ENCODE data around the gene BNIPL. TPM values are rescaled to one million over a fixed set of nuclear protein-coding genes. Genes with fewer than 3 reads are reported as not detected.

The BNIPL gene
- total RNA-seq, 4 donors from 2014 or later, result 0.68 to 10.0 (median 2.5) TPM; not detected in 1

DNA sequence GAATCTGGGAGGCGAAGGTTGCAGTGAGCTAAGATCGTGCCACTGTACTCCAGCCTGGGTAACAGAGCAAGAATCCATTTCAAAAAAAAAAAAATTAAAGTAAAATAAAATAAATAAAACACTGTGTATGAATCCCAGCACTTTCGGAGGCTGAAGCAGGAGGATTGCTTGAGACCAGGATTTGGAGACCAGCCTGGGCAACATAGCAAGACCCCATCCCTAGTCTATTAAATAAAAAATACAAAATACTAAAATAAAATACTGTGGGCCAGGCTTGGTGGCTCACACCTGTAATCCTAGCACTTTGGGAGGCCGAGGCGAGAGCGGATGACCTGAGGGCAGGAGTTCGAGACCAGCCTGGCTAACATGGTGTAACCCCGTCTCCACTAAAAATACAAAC is 4.2 kb upstream of the BNIPL start:
- in situ Hi-C loops (cut with MboI; ENCODE audit: low pct_ligation_motif_present in 1 of 4, low pct_unique_long_range_greater_than_20kb in 1 of 4, low sequenced_read_pairs in 3 of 4) (loop anchor here in 1 of 4 donors (25.0 kb wide), 1 partner anchor 130 kb away; the partner anchor contains the start of genes LYSMD1, SCNM1 and TNFAIP8L2), intact Hi-C loops (cut with DNase I; ENCODE audit: low total_unique reads) (no loop called here)
- no peak overlapping the region for H3K4me3 ChIP-seq
- H3K27ac ChIP-seq, result no peak overlapping the region
- TF ChIP-seq POLR2A (IDR thresholded peaks at IDR 0.05), result no peak
- no peak for TF ChIP-seq EP300 (IDR thresholded peaks at IDR 0.05; ENCODE audit: low read depth)
- no peak for TF ChIP-seq POLR2AphosphoS5 (IDR thresholded peaks at IDR 0.05)
- TF ChIP-seq, protein P1, sequence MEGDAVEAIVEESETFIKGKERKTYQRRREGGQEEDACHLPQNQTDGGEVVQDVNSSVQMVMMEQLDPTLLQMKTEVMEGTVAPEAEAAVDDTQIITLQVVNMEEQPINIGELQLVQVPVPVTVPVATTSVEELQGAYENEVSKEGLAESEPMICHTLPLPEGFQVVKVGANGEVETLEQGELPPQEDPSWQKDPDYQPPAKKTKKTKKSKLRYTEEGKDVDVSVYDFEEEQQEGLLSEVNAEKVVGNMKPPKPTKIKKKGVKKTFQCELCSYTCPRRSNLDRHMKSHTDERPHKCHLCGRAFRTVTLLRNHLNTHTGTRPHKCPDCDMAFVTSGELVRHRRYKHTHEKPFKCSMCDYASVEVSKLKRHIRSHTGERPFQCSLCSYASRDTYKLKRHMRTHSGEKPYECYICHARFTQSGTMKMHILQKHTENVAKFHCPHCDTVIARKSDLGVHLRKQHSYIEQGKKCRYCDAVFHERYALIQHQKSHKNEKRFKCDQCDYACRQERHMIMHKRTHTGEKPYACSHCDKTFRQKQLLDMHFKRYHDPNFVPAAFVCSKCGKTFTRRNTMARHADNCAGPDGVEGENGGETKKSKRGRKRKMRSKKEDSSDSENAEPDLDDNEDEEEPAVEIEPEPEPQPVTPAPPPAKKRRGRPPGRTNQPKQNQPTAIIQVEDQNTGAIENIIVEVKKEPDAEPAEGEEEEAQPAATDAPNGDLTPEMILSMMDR (IDR thresholded peaks at IDR 0.05), result no peak
- no peak for DNase-seq
- H3K4me1 ChIP-seq, result no peaks in the 10 kb centered on the region
- H3K27me3 ChIP-seq, result no peaks in the 10 kb centered on the region
- H3K36me3 ChIP-seq, result peaks cover 0 to 34% (median 12%) of the 10 kb centered on the region in 4 donors
- 98 to 100% methylated on average over 3 to 8 of the region's 8 CpGs for WGBS, 2 donors (ENCODE audit: low coverage in 1 of 2)
- no peaks in the 10 kb centered on the region for H3K9me3 ChIP-seq

DNA sequence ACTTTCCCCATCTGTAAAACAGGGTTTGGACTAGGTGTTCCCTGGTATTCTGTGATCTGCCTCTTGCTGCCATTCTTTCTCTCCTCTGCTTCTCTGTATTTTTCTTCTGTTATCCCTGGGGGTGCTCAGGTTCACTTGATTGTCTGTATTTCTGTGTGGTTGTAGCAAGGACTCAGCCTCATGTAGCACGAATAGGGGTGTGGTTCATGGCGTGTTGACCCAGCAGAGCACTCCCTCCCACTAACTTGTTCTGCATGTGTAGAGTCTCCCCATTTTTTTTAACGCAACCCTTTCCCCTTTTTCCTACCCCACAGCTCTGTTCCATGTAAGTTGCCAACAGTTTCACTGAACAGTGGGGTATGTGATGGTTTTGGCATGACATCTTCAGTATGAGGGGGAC is 1.2 kb upstream of the BNIPL start:
- in situ Hi-C loops (cut with MboI; ENCODE audit: low pct_ligation_motif_present in 1 of 4, low pct_unique_long_range_greater_than_20kb in 1 of 4, low sequenced_read_pairs in 3 of 4) (loop anchor here in 1 of 4 donors (25.0 kb wide), 1 partner anchor 127 kb away; the partner anchor contains the start of genes LYSMD1, SCNM1 and TNFAIP8L2), intact Hi-C loops (cut with DNase I; ENCODE audit: low total_unique reads) (no loop called here)
- WGBS, 2 donors (ENCODE audit: low coverage in 1 of 2), result 87 to 100% methylated on average over 2 to 3 of the region's 3 CpGs
- Histone ChIP-seq H3K4me1 (no peaks in the 10 kb centered on the region), H3K27me3 (no peaks in the 10 kb centered on the region), H3K36me3 (peaks cover 0 to 21% (median 5%) of the 10 kb centered on the region in 4 donors), H3K4me3 (no peak overlapping the region), H3K9me3 (no peaks in the 10 kb centered on the region), H3K27ac (no peak overlapping the region)
- TF ChIP-seq POLR2AphosphoS5 (IDR thresholded peaks at IDR 0.05) (no peak), EP300 (IDR thresholded peaks at IDR 0.05; ENCODE audit: low read depth) (no peak), POLR2A (IDR thresholded peaks at IDR 0.05) (no peak)
- TF ChIP-seq, protein P1 (IDR thresholded peaks at IDR 0.05), result no peak
- DNase-seq, result no peak

DNA sequence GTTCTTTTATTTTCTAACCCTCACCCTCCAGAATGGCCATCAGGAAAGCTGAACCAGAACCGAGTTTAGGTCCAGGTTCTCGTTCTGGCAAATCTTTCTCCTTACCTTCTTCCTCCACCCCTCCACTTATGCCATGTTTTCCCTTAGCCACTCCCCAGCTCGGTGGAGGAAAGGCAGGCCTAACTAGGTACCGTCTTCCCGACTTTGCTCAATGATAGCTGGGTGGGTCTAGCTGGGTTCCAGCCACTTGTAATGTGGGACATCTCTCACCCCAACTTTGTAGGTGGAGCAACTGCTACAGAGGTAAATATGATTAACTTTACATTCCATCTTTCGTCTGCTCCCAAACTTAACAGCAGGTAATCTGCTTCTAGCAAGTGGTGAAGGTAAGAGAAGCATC is 646 bp downstream of the BNIPL start:
- Histone ChIP-seq H3K4me1 (no peaks in the 10 kb centered on the region), H3K27me3 (no peaks in the 10 kb centered on the region), H3K36me3 (peaks cover 0 to 20% (median 5%) of the 10 kb centered on the region in 4 donors), H3K4me3 (no peak overlapping the region), H3K27ac (no peak overlapping the region), H3K9me3 (no peaks in the 10 kb centered on the region)
- WGBS, 2 donors (ENCODE audit: low coverage in 1 of 2), result 84 to 100% methylated on average over 2 to 6 of the region's 6 CpGs
- intact Hi-C loops (cut with DNase I; ENCODE audit: low total_unique reads) (no loop called here), in situ Hi-C loops (cut with MboI; ENCODE audit: low pct_ligation_motif_present in 1 of 4, low pct_unique_long_range_greater_than_20kb in 1 of 4, low sequenced_read_pairs in 3 of 4) (loop anchor here in 1 of 4 donors (25.0 kb wide), 1 partner anchor 125 kb away; the partner anchor contains the start of genes LYSMD1, SCNM1 and TNFAIP8L2)
- TF ChIP-seq, protein P1 (IDR thresholded peaks at IDR 0.05), result no peak
- TF ChIP-seq POLR2AphosphoS5 (IDR thresholded peaks at IDR 0.05) (no peak), POLR2A (IDR thresholded peaks at IDR 0.05) (no peak), EP300 (IDR thresholded peaks at IDR 0.05; ENCODE audit: low read depth) (no peak)
- no peak for DNase-seq

DNA sequence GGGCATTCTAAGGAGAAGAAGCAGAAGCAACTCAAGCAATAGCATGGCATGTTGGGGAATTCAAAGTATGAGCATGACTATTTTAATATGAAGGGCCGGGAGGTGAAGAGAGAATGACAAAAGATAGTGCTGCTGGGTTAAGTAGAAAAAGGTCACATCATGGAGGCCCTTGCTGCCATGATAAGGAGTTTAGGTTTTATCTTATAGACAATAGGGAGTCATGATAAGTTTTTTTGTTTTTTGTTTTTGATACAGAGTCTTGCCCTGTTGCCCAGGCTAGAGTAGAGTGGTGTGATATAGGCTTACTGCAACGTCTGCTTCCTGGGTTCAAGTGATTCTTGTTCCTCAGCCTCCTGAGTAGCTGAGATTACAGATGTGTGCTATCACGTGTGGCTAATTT is 3.1 kb downstream of the BNIPL start:
- TF ChIP-seq EP300 (IDR thresholded peaks at IDR 0.05; ENCODE audit: low read depth) (no peak), POLR2A (IDR thresholded peaks at IDR 0.05) (no peak), POLR2AphosphoS5 (IDR thresholded peaks at IDR 0.05) (no peak)
- TF ChIP-seq, protein P1 (IDR thresholded peaks at IDR 0.05), result no peak
- no peak overlapping the region for H3K4me3 ChIP-seq
- in situ Hi-C loops (cut with MboI; ENCODE audit: low pct_ligation_motif_present in 1 of 4, low pct_unique_long_range_greater_than_20kb in 1 of 4, low sequenced_read_pairs in 3 of 4), result loop anchor here in 1 of 4 donors (25.0 kb wide), 1 partner anchor 123 kb away; the partner anchor contains the start of genes LYSMD1, SCNM1 and TNFAIP8L2
- DNase-seq, result no peak
- H3K27ac ChIP-seq, result no peak overlapping the region
- peaks cover 0 to 6% (median under 1%) of the 10 kb centered on the region in 4 donors for H3K36me3 ChIP-seq
- H3K27me3 ChIP-seq, result no peaks in the 10 kb centered on the region
- H3K4me1 ChIP-seq, result no peaks in the 10 kb centered on the region
- intact Hi-C loops (cut with DNase I; ENCODE audit: low total_unique reads), result no loop called here
- WGBS, 2 donors (ENCODE audit: low coverage in 1 of 2), result 88 to 90% methylated on average over 2 to 3 of the region's 3 CpGs
- no peaks in the 10 kb centered on the region for H3K9me3 ChIP-seq

Measured in transverse colon (tissue), 4 donors.